K562 (cell line): ENCODE measurements around the gene TEPSIN. TPM values are rescaled to one million over a fixed set of nuclear protein-coding genes. Genes with fewer than 3 reads are reported as not detected.

ENCODE experiments used
- E2F4 ChIP-seq: sonication (generic); formaldehyde crosslinking; IDR thresholded peaks from 2 replicates; pipeline ENCODE4 v1.8.0; 2022; ENCODE audit warnings: mild to moderate bottlenecking, low read depth, missing genetic modification reagents
- ELK1 ChIP-seq: sonication (generic); formaldehyde crosslinking; IDR thresholded peaks from 2 replicates; pipeline ENCODE4 v1.8.1; 2022; ENCODE audit warnings: missing genetic modification reagents
- FOS ChIP-seq: IDR thresholded peaks from 3 replicates; pipeline ENCODE4 v1.6.1; 2011; ENCODE audit not compliant: insufficient read length; ENCODE audit errors: extremely low read depth
- FOXA3 ChIP-seq, 2 experiments: fragments of 450-650 bp in 1 of 2; sonication (generic) in 1 of 2; formaldehyde crosslinking; IDR thresholded peaks in 1 of 2; conservative IDR thresholded peaks in 1 of 2; 2 replicates each; pipeline versions ENCODE4 v1.4.0 to v1.8.0; 2020 to 2022; ENCODE audit warnings: mild to moderate bottlenecking in 2 of 2, missing genetic modification reagents in 1 of 2
- MLLT1 ChIP-seq, 2 experiments: fragments of 450-650 bp; IDR thresholded peaks; 2 replicates each; pipeline ENCODE4 v1.6.1; 2016
- NFE2L1 ChIP-seq: fragments of 450-650 bp; IDR thresholded peaks from 2 replicates; pipeline ENCODE4 v1.6.1; 2016; ENCODE audit warnings: missing genetic modification characterization, low read depth, mild to moderate bottlenecking, missing compliant biosample characterization, moderate library complexity, borderline replicate concordance
- PHF8 ChIP-seq: fragments of 200-600 bp; sonication (generic); IDR thresholded peaks from 2 replicates; pipeline ENCODE4 v1.6.1; 2012; ENCODE audit warnings: mixed run types, mild to moderate bottlenecking, inconsistent platforms, low read length, moderate library complexity, borderline replicate concordance
- POLR2B ChIP-seq: fragments of 450-650 bp; IDR thresholded peaks from 2 replicates; pipeline ENCODE4 v1.6.1; 2018; ENCODE audit warnings: low read depth; ENCODE audit not compliant: partially characterized antibody
- RBM39 ChIP-seq: fragments of 200-400 bp; formaldehyde crosslinking; optimal IDR thresholded peaks from 2 replicates; pipeline ENCODE3; 2018; ENCODE audit warnings: low read depth, low read length
- SMAD2 ChIP-seq: fragments of 150-350 bp; IDR thresholded peaks from 2 replicates; pipeline ENCODE4 v1.6.1; 2014; ENCODE audit warnings: low read depth, mild to moderate bottlenecking, low read length
- UBTF ChIP-seq, 2 experiments: IDR thresholded peaks; 2 replicates each; pipeline ENCODE4 v1.6.1; 2012; ENCODE audit warnings: improper control_type of control experiment in 2 of 2, low read depth in 2 of 2, low read length in 2 of 2, borderline replicate concordance in 1 of 2
- ZC3H11A ChIP-seq: IDR thresholded peaks from 2 replicates; pipeline ENCODE4 v1.6.1; 2012; ENCODE audit warnings: low read depth, low read length, improper control_type of control experiment
- ZNF121 ChIP-seq: sonication (generic); formaldehyde crosslinking; conservative IDR thresholded peaks from 2 replicates; pipeline ENCODE4 v1.8.0; 2022; ENCODE audit warnings: missing genetic modification reagents
- ZNF445 ChIP-seq: fragments of 250-450 bp; sonication (Bioruptor Pico); IDR thresholded peaks from 2 replicates; pipeline ENCODE4 v1.4.0; 2020; ENCODE audit warnings: low read depth, mild to moderate bottlenecking, moderate library complexity
- polyA plus RNA-seq, 8 experiments: library from polyadenylated mRNA; depleted of rRNA in 4 of 8; stranded (reverse) in 5 of 8; unstranded in 3 of 8; fragments of >200 nt; fragmentation: Nextera tagmentation in 2 of 8; fragmentation: Illumina TruSeq in 1 of 8; extraction: Ambion mirVana in 2 of 8; extraction: Trizol in 1 of 8; gene quantifications; 2 replicates each; pipeline versions ENCODE4 v1.2.1 to v1.2.3, GENCODE V29; 2011 to 2014; ENCODE audit warnings: inconsistent platforms in 1 of 8, missing spikeins in 1 of 8
- total RNA-seq, 7 experiments: library from RNA; depleted of rRNA in 6 of 7; stranded (reverse); fragments of >200 nt in 6 of 7; fragmentation: Illumina TruSeq in 2 of 7; extraction: Trizol in 2 of 7; gene quantifications; 2 replicates each; pipeline versions ENCODE4 v1.2.1 to v1.2.3, GENCODE V29; 2011 to 2021; ENCODE audit warnings: low replicate concordance in 1 of 7
- TF ChIP-seq, protein P1 (sequence below): fragments of 150-350 bp; IDR thresholded peaks from 2 replicates; pipeline ENCODE4 v1.6.1; 2014; ENCODE audit warnings: low read depth, mild to moderate bottlenecking, low read length, borderline replicate concordance

Gene TEPSIN
- total and polyA plus RNA-seq, 9 of the 15 experiments (the other 6 are each of a cell fraction or from before 2014, with no cell fraction given), result 0.80 to 29.8 (median 5.3) TPM

GRCh38 chr17:81222906-81223761 lies 15.7 kb downstream of the TEPSIN start, which contains the start of gene CEP131 (continued):
- TF ChIP-seq E2F4 (CRISPR knock-in tag) (peak; percentile 80; the same call in 1 of the 2 replicates), ZNF445 (CRISPR knock-in tag) (no peak), FOS (peak; percentile 97), PHF8 (peak; percentile 69; the same call in 1 of the 2 replicates), SMAD2 (no peak), UBTF (IDR thresholded peaks at IDR 0.05; ENCODE audit: borderline replicate concordance in 1 of 2, low read depth in 2 of 2, low read length in 2 of 2) (0 out of 4 replicates have a peak, but pooled peaks of 1 of the 2 experiments have one; percentile 15), NFE2L1 (tag) (no peak), ZNF121 (CRISPR knock-in tag) (no peak), ZC3H11A (no peak), POLR2B (peak; percentile 70), FOXA3 (CRISPR knock-in tag; conservative IDR thresholded peaks at IDR 0.05 in 1 of 2, IDR thresholded peaks at IDR 0.05 in 1 of 2) (no peak), MLLT1 (IDR thresholded peaks at IDR 0.05) (peak in 1 of 2 experiments; percentile 89; a peak in 2 of 4 replicates), RBM39 (no peak), ELK1 (CRISPR knock-in tag) (no peak)
- TF ChIP-seq, protein P1, sequence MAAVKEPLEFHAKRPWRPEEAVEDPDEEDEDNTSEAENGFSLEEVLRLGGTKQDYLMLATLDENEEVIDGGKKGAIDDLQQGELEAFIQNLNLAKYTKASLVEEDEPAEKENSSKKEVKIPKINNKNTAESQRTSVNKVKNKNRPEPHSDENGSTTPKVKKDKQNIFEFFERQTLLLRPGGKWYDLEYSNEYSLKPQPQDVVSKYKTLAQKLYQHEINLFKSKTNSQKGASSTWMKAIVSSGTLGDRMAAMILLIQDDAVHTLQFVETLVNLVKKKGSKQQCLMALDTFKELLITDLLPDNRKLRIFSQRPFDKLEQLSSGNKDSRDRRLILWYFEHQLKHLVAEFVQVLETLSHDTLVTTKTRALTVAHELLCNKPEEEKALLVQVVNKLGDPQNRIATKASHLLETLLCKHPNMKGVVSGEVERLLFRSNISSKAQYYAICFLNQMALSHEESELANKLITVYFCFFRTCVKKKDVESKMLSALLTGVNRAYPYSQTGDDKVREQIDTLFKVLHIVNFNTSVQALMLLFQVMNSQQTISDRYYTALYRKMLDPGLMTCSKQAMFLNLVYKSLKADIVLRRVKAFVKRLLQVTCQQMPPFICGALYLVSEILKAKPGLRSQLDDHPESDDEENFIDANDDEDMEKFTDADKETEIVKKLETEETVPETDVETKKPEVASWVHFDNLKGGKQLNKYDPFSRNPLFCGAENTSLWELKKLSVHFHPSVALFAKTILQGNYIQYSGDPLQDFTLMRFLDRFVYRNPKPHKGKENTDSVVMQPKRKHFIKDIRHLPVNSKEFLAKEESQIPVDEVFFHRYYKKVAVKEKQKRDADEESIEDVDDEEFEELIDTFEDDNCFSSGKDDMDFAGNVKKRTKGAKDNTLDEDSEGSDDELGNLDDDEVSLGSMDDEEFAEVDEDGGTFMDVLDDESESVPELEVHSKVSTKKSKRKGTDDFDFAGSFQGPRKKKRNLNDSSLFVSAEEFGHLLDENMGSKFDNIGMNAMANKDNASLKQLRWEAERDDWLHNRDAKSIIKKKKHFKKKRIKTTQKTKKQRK, result peak; percentile 89
